GM21529 (cell line): ENCODE data around the gene CELF4.

Experiments used
- ATAC-seq: cut with Tn5 transposase; IDR thresholded peaks from one replicate; pipeline ENCODE4 v1.9.1; 2021; ENCODE audit not compliant: unreplicated experiment

Gene CELF4

DNA sequence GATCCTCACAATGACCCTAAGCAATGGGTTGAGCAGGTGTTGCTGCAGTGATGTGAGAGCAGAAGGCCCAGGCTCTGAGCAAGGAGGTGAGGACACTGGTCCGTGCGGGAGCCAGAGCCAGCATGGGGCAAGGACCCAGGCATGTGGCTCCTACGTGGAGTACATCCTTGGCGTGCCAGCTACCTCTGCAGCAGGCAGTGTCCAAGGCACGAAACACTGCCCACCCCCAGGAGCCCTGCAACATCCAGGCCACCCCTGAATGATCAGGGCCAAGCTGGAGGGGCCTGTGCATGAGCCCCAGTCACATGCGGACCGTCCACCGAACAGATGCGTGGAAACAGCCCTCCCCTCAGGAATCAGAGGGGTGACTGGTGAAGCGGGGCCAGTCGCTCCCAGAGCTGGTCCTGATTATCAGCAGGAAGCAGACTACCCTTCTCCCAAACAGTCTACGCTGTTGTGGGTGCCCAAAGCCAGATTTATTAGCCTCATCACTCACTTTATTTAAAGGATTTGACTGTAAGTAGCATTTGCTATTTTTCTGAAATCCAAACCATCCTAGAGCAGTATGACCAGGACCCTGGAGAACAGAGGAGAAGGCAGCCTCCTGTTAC, 16.8 kb downstream of the CELF4 start:
- ATAC-seq = no peak

DNA sequence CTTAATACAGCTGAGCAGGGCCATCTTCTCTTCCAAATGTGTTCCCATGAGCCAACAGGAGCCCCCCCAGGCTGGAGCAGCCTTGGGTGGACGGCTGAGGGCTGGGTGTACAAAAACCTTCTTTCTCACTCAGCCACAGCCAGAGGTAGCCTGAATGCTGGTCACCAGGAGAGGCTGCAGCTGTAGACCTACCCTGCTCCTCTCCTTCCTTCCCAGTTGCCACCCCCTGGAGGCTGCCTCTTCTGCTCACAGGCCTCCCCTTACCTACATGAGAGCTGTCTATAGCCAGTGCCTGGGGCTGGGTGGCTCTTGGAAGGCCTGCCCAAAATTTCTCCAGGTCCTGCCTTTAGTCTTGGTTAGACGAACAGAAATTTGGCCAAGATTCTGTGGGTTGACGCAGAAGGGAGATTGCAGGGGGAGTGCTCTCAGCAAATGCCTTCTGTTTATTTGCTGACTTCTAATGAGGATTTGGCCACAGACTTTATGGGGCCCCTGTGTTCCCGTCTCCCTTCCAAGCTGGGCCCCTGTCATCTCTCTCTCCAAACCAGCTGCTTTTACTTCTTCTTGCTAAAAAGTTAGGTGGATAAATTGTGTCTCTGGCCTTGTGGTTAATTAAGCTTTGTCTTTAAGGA, 18.3 kb downstream of the CELF4 start:
- no peak for ATAC-seq

DNA sequence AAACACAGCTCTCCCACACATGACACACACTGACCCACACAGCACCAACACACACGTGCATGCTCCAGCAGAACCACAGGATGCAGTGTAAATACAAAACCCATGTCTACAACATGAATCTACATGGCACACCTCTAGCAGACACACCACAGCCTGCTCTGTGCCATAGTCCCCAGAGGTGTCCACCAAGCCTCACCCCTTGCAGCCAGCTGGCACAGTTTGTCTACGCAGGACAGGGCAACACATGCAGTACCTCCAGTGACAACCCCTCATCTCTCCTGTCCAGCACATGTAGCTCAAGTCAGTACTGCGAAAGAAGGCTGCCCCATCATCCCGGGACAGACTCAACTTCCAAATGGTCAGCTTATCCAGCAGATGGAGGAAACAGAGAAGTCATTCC, 18.9 kb downstream of the CELF4 start:
- ATAC-seq = no peak

DNA sequence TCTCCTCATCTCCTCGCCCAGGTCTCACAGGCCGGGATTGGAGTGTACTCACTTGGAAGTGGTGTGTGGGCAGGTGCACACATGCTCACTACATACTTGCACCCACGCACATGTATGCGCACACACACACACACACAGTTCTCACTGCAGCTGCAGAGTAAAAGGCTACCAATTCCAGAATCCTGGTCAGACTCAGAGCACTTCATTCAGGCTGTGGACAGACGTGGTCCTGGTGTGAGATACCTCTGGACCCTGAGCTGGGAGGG, 19.4 kb downstream of the CELF4 start:
- no peak for ATAC-seq

DNA sequence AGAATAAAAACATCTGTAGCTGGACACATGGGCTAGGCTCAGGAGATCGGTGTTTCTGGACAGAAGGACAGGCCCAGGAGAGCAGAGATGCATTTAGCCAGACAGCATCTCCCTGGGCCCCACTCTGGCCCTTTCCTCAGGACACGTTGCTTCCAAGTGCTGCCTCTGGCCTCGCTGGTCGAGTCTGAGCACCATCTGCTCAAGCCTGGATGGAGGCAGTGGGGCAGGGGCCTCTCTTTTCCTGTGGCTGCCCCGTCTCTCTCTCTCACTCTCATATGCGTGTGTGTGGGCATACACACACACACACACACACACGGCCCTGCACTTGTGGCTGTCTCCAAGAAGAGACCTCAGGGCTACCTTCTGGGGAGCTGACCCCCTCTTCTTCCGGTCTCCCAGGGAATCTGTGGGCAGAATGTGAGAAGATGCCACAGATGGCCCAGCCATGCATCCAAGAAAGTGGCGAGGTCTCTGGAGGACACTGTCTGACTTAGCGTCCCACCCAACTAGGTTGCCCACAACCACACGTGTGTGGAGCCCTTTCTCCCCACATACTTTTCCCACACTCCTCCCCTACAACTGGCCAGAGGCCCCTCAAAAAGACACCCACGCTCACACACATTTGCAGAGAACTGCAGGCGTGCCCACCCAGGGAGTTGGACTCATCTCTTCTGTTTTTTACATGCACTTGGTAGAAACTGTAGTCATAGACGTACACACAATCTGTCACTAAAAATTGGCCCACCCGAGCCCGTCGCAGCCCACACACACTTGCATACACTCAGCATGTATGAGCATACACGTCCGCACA, 19.9 kb downstream of the CELF4 start:
- ATAC-seq = no peak

DNA sequence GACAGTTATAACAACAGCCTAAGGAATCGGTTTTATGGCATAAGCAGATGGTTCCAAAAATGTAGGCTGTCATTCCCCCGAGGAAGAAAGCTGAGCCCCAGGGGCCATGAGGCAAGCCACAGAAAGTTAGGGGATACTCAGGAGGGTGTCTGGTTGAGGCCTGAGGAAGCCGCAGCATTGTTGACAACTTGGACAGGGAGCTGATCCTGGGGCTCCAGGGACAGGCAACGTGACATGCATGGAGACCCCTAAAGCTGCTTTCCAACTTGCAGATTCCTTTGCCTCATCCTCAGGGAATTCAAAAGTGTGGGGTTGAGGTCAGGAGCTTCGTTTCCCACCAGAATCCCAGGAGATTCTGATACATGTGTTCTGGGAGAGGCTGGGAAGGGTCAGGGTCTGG, 20.9 kb downstream of the CELF4 start:
- ATAC-seq = no peak

DNA sequence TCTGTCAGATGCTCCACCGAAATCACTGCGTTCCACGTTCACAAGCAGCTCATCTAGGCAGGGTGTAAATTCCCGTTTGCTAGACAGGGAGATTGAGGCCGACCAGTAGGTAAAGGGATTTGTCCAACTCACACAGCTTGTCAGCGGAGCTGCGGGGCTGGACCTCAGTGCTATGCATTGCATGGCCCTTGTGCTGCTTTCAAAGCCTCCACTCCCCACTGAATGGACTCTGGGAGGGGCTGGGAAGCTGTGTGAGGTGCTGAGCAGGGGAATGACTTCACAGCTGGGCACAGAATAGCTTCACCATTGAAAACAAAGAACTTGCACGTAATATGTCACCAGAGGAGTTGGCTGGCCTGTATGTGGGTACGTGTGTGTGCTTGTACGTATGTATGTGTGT, 21.4 kb downstream of the CELF4 start:
- ATAC-seq = no peak

DNA sequence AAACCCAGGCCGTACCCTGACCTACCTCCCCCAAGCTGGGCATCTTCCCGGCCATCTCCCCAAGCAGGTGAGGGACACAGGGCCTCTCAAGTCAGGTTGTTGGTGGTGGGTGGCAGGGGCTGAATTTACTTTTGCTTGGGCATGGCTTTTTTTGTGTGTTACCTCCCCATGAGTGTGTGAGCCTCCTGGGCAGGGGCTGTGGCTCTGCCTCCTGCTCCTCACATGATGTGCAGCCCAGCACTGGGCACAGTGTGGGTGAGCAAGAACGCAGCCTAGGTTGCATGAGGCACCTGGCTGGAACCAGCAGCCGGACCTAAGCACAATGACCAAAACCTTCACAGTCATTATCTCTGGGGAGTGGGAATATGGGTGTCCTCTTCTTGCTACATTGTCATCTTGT, 22.3 kb downstream of the CELF4 start:
- ATAC-seq = no peak

DNA sequence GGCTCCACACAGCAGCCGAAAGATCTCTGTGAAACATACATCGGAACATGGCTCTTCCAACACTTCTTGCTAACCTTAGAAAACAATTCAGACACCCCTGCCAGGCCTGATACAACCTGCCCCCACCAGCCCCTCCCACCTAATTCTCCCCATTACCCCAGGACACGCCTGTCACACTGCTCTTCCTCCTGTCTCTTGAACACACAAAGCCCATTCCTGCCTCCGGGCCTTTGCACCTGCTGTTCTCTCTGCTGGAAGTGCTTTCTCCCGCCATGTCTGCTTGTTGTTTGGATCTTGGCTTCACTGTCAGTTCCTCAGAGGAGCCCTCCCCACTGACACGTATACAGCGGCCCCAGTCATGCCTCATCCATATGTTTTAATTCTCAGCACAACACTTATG, 24.1 kb downstream of the CELF4 start:
- no peak for ATAC-seq

DNA sequence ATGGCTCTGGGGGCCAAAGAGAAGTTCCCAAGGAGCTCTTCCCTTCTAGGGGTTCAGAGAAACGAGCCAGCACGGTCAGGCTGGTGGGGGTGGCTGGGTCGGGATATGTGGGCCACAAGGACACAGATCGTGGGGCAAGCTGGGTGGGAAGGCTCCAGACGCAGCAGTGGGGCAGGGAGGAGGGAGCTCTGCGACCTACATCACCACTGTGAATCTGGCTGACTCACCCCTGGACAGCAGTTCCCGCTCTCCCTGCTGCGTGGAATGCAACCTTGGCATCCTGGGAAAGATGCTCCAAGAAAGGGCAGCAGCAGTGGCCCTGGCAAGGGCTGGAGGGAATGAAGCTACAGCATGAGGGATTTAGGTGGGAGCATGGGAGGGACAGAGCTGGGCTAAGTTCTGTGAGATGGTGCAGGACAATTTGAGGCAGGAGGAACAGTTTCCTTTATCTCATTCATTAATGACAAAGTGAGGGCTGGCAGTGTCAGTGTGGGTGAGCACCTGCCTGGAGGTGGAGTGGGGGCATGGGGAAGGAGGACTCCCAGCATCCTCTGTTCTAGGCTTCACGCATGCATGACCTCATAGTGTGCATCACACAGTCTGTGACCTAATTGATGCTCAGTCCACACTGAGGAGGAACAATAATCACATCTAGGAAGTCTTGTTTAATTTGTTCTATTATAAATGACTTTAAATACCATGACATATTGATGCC, 25.0 kb downstream of the CELF4 start:
- ATAC-seq = no peak

DNA sequence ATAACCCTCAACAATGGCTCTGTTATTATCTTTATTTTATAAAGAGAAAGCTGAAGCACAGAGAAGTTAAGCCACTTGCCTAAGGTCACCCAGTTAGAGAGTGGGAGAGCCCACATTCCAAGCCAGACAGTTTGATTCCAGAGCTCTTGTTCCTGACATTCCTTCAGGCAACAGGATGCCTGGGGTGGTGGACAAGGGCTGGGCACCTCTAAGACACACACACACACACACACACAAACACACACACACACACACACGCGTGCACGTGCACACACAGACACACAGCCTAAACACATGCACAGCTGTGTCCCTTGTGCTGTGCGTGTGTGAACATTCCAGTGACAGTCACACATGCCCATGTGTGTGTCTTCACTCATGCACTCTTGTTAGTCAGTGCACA, 26.4 kb downstream of the CELF4 start:
- ATAC-seq = no peak

DNA sequence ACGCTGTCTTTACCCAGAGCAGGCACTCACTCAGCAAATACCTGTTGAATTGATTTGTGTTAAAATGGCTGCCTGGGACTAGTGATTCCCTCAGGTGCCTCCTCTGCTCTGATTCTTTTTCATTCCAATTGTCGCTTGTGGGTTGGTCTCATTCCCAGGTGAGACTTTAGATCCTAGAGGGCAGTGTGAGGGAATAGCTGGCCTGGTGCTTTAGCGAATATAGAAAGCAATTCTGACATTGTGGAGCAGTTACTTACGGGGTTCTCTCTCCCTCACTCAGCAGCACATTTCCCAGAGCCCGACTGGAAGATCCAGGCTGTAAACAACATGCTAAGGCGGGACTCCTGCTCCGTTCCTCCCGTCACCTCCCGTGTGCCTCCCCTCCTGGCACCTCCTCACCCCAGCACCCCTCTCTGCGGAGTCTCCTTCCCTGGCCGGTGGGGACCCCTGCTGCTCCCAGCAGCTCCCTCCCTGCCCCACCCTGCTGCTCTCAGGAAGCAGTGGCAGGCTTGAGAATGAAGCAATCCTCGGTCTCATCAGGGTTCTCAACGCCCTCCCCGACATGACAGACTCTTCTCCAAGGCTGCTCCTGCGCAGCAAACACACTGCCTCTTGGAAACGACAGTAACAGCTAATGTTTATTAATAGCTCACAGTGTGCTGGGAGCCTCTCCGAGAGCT, 26.9 kb downstream of the CELF4 start:
- no peak for ATAC-seq

DNA sequence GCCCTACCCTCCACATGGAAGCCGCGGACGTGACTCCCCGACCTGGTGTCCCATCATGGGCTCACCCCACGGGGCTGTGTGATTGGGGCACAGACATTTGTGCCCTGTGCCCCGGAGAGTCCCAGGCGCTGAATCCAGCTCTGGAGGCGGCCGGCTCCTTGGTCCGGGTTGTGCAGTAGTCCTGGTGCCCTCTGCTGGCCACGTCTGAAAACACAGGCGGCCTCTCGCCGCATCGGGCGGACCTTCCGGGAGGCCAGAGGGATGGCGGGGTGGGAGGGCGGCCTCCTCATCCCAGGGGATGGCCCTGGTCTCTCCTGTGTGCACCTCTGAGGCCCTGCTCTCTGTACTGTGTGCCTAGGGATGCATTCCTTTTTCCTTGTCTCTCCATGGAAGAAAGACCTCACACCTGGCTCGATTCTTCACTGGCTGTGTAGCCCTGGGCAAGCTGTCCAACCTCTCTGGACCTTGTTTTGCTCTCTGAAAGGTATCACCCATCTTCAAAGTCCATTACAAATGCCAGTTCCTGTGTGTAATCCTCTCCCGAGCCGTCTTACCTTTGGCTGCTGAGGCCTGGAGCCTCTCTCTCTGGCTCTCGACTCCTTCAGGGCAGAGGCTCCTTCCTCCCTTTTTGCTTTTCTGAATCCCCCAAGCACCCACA, 27.6 kb downstream of the CELF4 start:
- peak; percentile 78 for ATAC-seq

DNA sequence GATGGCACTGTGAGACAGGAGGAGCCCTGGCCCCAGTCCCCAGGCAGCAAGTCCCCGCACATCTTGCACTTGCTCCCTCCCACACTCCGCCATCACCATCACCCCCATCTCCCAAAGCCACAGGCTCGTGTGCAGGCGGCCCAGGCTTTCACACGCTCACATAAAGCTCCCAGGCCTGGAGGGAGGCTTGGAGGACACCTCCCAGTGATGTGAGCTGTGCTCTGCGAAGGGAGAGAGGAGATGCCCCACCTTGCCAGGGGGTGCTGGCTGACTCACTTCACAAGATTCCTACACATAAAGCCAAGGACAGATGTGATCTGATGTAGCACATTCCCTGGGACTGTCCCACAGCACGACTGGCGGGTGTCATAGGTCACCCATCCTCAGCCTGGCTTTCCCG, 28.9 kb downstream of the CELF4 start:
- no peak for ATAC-seq

DNA sequence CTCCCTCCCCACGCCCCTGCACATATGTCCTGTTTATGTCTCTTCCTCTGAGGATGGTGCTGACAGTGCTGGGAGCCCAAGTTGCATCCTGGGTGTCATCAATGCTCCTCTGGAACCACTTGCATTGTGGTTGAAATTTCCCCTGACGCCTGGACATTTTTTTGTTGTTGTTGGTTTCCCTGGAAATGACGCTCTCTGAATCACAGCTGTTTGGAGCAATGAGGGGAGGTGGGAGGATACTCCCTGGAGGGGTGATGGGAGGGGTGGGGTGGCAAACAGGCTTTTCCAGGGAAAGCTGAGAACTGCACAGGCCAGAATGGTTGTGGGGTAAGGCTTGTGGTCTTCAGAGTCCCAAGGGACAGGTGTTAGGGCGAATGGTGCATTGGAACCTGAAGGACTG, 29.6 kb downstream of the CELF4 start:
- no peak for ATAC-seq

DNA sequence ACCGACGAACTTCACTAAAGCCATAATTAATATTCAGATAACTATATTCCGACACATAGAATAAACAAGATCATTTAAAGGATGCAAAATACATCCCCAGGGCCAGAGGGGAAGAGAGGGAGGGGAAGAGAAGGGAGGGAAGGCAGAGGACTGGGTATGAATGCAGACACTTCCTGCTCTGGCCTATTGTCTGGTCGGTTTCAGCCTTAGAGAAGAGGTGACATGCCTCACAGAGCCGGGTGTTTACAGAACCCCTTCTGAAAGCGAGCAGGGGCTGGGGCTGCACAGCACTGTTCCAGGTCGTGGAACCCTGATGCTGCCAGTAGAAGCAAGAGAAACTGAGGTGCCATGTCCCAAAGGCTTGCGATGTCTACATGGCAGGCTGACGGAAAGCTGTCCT, 31.0 kb downstream of the CELF4 start:
- ATAC-seq = peak; percentile 37

DNA sequence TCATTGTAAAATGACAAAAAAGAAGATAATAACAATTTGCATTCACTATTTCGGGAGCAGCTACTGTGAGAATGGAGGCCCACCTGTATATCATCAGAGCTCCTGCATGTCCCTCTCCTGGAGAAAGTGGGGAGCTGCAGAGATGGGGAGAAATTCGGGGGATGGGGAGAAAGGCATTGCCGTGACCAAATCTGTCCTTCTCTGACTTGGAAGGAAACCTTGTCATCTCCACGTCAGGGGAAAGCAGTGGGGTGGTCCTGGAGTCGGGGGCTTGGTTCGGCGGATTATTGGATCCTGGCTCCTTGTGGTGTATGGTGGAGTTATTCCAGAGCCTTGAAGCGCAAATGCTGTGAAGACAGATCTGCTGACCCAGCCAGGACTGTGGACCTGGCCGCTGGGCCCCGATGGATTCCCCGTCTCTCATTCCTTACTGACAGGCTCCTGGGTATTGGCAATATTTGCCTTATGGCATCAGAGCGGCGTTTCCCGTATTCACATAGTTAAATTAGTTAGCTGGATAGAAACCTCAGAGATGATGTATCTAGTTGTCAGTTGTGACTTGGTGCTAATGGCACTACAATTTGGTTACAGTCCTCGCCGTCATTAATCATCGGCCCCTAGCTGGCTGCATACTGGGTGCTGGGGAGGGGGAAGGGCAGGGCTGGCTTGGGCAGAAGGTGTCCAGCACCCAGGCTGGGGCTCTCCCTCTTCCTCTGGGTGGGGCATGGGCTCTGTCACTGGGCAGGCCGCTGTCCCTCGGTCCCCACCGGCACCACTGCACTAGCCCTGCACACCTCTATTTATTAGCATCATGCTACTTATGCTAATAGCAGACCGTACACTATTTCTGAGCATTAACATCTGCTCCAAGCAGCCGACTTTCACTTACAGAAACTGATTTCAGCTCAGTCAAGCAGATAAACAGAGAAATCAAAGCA, 31.7 kb downstream of the CELF4 start:
- ATAC-seq = no peak

DNA sequence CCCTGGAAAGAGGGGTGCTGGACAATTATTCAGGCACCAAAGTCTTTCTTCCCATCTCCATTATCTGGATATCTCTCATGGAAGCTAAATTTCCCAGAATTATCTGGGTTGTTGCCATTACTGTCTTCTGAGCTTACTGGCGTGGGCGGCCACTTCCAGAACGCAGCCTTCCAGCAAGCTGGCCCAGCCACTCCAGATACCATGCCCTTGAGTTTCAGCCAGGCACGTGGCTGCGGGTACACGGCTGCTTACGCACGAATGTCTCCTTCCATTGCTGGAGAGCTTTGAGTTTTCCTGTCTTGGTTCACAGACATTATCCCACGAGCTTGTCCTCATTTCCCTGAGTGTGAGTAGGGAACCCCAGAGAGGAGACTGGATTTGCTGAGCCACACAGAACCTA, 32.7 kb downstream of the CELF4 start:
- no peak for ATAC-seq

DNA sequence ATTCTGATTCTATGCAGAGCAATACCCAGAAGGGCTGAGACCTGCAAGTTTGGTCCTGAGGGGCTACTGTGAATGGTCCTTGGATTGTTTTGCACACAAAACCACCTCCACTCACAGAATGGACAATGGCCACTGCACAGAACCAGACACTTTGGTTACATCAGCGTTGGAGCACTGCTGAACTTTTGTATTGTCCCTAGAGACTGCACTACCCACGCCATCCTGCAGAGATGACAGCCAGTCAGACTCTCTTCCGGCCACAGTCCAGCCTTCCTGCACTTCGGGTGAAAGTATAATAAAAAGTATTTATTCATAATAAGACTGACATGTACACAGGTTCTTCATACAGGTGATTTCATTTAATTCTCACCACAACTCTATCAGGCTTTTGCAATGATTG, 35.7 kb downstream of the CELF4 start:
- peak; percentile 92 for ATAC-seq

DNA sequence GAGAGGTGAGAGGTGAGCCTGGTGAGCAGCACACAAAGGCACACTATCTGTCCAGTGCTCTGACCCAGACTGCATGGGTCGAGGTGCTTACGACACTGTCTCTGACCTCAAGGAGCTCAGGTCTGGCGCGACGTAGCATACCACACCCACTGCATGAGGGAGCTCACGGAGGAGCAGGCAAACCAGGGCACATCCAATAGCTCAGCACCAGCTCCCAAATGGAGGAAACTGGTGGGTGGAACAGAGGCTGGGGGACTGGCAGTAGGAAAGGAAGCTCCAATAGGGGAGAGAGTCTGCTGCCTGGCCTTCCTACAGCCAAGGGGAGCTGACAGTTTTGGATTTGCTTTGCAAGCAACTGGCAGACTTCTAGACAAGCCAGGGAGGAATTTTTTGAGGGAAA, 36.3 kb downstream of the CELF4 start:
- no peak for ATAC-seq
